Lung microvascular endothelial cell (primary cell): ENCODE results near the gene RFTN2. TPM values are rescaled to one million over a fixed set of nuclear protein-coding genes. Genes with fewer than 3 reads are reported as not detected.
"Not testable (repeated sequence)": the region's sequence is repeated elsewhere in the genome, so short reads cannot be mapped to it uniquely, and the experiment has no call there.

Experiments used
- DNase-seq, 2 donors: peaks; one replicate each; pipeline versions ENCODE4 v3.0.0 to v3.0.0-alpha.2; 2010; ENCODE audit warnings: low read depth in 2 of 2
- total RNA-seq: library from RNA; depleted of rRNA; stranded (reverse); fragments of >200 nt; gene quantifications from 2 replicates; pipeline ENCODE4 v1.2.1, GENCODE V29; 2014

Gene RFTN2
- total RNA-seq, 1 donor from 2014 or later: 13.3 TPM

DNA sequence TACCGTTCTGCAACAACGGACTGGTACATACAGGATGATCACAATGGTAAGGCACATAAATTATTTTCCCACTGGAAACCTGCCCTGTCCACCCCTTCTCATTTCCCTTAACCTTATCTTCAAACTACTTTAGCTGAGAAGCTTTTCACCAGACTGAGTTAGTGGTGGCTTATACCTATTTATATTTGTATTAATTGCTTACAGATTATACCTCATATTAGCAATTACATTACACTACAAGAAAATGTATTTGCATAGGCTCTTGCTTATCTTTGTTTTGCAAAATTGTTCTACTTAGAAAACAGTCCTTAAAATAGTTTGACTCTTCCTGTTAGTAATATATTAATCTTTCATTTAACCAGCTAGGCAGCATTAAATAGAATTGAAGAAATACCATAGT, 124.1 kb downstream of the RFTN2 start:
- not testable (repeated sequence) for DNase-seq

DNA sequence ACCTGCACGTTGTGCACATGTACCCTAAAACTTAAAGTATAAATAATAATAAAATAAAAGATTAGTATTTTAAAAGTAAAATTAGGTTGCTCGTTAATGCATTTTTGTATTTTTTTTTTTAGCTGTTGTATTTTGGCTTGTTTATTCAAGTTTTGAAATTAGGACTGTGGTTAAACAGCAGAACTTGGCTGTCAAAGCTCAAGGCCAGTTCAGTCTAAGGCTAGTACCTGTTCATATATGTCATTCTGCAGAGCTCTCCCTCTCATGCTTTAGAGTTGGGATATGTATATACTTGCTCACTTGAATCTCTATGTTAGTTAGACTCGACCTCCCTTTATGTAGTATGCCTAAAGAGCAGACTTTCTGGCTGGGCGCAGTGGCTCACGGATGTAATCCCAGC, 126.8 kb downstream of the RFTN2 start:
- no peak for DNase-seq

DNA sequence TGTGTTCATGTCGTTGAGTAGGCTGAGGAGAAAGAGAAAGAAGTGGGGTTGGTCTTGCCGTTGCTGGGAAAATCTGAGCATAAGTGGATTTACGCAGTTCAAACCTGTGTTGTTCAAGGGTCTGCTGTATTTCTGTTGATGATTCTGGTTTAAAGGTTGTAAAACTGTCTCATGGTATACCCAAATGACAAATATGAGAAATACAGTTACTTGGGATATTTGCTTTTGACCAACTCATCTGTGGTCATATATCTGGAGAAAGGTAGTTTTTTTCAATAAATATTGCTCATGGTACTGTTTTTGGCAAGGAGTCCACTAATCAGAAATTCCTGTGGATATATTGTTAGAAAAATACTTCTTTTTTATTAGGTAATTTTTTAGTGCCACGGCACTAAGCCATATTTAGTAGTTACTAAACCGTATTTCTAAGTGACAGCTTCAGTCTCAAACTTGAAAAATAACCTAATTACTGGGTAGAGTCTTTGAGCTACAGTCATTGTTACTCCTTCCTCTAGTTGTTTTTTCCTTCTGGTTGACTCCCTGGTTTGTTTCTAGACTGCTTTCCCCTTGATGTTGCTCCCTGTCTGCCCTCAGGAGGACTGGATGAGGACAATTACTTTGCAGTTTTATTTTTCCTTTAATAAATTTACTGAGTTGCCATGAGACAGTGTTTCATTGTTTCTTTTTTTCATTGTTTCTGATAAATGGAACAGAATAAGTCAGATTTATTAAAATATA, 128.1 kb downstream of the RFTN2 start:
- peak in 1 of 2 donors; percentile 53 for DNase-seq

DNA sequence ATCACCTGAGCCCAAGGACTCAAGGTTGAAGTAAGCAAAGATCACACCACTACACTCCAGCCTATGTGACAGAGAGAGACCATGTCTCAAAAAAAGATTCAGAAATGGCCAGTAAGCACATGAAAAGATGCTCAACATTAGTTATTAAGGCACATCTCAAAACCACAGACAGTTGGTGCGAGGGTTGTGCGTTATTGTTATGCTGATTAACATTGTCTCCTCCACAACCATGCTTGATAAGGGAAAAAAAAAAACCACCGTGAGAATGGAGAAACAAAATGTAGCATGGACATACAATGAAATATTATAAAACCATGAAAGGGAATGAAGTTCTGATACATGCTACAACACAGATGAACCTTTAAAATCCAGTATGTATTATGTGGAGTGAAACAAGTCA, 132.2 kb downstream of the RFTN2 start:
- DNase-seq: no peak

DNA sequence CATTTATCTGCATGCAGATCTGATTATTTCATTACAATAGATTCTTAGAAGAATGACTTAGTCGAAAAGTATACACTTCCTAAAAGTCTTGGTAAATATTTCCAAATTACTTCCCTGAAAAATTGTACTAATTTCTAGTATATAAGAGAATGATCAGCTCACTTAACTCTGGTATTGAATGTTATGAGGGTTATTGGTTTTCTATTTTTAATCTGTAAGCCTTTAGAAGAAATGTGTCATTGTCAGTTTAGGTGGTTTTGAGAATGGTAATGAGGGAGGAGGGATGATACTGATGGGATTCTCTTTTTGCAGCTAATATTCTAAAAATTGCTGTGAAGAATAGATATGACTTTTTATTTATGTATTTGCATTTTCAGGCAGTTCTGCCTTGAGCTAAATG, 135.7 kb downstream of the RFTN2 start:
- DNase-seq: no peak

DNA sequence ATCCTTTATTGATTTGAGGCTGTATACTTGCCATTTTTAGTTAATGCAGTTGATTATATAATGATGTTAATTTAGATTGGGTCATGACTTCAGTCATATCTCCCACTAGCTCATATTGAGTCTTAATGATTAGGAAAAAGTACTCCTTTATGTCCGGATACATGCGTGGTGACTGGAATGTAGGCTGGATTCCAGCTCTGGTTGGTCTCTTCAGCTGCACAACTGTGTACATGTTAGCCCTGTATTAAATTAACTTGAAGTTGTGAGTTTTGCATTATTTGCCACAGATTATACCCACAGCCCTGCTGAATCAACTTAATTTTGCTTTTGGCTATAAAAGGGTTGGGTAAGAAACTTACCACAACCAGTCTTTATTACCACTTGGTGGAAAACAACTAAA, 137.0 kb downstream of the RFTN2 start:
- peak; percentile 32 to 57 for DNase-seq

Other genes with a start within 250 kb of the RFTN2 start
- gene SF3B1, start 240.6 kb downstream of the RFTN2 start, total RNA-seq: 115 and 129 TPM in 2 replicates
- 19.0 and 30.0 TPM in 2 replicates for gene COQ10B, start 222.0 kb downstream of the RFTN2 start, total RNA-seq
- gene HSPD1, start 175.7 kb downstream of the RFTN2 start, total RNA-seq: 97.6 and 102 TPM in 2 replicates
- gene HSPE1, start 175.2 kb downstream of the RFTN2 start, total RNA-seq: 52.3 and 57.1 TPM in 2 replicates
- gene MOB4, start 159.5 kb downstream of the RFTN2 start, total RNA-seq: 23.1 and 25.4 TPM in 2 replicates
- 2.6 and 6.2 TPM in 2 replicates for gene MARS2, start 29.8 kb upstream of the RFTN2 start, total RNA-seq
- not detected in 2 replicates for gene BOLL, start 109.7 kb upstream of the RFTN2 start, total RNA-seq
- gene PLCL1, start 129.0 kb upstream of the RFTN2 start, total RNA-seq: 0.20 and 1.7 TPM in 2 replicates